ENCODE data around the gene LRCH3. TPM values are rescaled to one million over a fixed set of nuclear protein-coding genes. Genes with fewer than 3 reads are reported as not detected.
A peak's percentile ranks its signal among the peaks of the same experiment; 100 is the strongest.

The LRCH3 gene
- total RNA-seq, 1 donor = 149 TPM

DNA sequence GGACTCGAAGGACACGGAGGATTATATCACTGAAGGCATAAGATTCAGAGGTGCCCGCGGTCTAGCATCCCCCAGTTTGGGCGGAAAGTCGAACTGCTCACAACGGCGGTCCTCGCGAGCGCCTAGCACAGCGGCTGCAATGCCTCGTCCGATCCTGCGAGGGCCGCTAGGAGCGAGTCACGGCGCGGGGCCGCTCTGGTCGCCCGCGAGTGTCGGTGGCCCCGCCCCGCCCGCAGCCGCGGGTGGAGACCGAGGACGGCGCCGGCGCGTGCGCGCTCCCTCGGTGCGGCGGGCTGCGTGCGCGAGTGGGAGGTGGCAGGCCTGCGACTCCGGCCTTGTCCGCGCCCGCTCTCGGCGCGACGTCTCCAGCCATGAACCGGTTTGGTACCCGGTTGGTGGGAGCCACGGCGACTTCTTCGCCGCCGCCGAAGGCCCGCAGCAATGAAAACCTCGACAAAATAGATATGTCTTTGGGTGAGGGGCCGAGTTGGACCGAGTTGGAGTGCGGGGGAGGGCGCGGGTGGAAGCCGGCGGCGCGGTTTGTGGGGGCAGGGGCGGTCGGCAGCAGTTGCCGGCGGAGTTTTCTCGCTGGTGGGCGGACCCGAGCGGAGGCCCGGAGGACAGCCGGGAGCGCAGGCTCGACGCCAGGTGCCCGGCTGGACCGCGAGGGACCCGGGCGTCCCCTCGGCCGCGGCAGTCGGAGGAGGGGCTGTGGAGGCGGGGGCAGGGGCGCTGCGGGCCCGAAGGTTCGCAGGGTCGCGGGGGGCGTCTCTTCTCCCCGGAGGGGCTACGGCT, 41.3 kb upstream of the LRCH3 start, which contains the start of gene FYTTD1:
FYTTD1 (plus strand) TSS at position 283 of the 795 bp plus-strand sequence; CDS start at position 372, 89 bp downstream.
- DNase-seq (ENCODE audit: low read depth) = peak; percentile 87
- TF ChIP-seq, protein P1, sequence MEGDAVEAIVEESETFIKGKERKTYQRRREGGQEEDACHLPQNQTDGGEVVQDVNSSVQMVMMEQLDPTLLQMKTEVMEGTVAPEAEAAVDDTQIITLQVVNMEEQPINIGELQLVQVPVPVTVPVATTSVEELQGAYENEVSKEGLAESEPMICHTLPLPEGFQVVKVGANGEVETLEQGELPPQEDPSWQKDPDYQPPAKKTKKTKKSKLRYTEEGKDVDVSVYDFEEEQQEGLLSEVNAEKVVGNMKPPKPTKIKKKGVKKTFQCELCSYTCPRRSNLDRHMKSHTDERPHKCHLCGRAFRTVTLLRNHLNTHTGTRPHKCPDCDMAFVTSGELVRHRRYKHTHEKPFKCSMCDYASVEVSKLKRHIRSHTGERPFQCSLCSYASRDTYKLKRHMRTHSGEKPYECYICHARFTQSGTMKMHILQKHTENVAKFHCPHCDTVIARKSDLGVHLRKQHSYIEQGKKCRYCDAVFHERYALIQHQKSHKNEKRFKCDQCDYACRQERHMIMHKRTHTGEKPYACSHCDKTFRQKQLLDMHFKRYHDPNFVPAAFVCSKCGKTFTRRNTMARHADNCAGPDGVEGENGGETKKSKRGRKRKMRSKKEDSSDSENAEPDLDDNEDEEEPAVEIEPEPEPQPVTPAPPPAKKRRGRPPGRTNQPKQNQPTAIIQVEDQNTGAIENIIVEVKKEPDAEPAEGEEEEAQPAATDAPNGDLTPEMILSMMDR (IDR thresholded peaks at IDR 0.05; ENCODE audit: insufficient read depth, low read depth, low read length) = peak; percentile 37
- H3K4me3 ChIP-seq (ENCODE audit: low read depth, low read length) = peak within 1 kb of the TSS; percentile 90

DNA sequence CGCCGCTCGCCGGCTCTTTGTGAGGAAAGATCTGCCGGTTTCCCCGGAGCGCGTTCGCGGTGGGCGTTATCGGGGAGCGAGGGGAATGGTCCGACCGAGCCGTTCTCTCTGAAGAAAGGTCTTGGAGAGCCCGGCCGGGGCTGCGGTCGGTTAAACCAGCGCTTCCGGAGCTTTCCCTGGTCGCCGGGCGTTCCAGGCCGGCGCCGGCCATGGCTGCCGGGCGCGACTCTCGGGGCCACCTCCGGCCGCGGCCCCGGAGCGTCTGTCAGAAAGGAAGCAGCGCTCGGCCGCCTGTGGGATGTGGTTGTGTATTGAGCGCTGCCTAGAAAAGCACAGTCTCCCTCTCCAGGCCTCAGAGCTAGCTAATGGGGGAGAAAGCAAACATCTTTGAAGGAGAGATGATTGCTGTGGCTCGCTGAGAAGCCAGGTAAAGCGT, 40.6 kb upstream of the LRCH3 start:
- DNase-seq (ENCODE audit: low read depth) = peak; percentile 72
- TF ChIP-seq, protein P1 (IDR thresholded peaks at IDR 0.05; ENCODE audit: insufficient read depth, low read depth, low read length) = peak; percentile 7
- peak overlapping the region; percentile 90 for H3K4me3 ChIP-seq (ENCODE audit: low read depth, low read length)

DNA sequence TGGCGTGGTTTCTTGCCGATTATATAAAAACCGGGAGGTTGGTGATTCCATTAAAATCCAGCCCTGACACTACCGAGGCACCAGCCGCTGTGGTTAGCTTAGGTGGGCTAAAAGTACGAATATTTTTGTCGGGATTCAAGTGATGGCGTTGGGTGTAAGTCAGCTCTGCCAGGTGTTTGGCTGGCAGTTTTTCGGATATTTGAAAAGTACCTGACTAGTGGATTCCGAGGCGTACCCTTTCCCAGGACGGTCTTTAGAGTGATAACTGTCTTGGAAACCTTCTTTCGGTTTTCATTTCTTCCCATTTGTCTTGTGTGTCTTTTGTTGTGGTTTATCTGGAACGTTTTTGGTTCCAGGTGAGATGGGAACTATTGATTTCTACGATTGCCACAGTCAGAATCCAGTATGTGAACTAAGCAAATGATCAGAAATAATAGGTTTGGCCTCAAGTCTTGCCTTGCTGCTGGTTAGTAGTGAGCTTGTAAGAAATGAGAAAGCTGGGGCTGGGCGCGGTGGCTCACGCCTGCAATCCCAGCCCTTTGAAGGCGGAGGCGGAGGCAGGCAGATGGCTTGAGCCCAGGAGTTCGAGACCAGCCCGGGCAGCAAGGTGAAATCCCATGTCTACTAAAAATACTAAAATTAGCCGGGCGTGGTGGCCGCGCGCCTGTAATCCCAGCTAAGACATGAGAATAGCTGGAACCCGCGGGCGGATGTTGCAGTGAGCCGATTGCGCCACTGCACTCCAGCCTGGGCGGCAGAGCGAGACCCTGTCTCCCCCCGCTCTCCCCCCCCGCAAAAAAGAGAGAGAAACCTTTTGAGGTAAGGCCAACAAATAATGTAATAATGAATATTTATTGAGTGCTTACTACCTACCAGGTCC, 40.0 kb upstream of the LRCH3 start:
- peak; percentile 68 for DNase-seq (ENCODE audit: low read depth)
- TF ChIP-seq, protein P1 (IDR thresholded peaks at IDR 0.05; ENCODE audit: insufficient read depth, low read depth, low read length) = no peak
- peak overlapping the region; percentile 90 for H3K4me3 ChIP-seq (ENCODE audit: low read depth, low read length)

DNA sequence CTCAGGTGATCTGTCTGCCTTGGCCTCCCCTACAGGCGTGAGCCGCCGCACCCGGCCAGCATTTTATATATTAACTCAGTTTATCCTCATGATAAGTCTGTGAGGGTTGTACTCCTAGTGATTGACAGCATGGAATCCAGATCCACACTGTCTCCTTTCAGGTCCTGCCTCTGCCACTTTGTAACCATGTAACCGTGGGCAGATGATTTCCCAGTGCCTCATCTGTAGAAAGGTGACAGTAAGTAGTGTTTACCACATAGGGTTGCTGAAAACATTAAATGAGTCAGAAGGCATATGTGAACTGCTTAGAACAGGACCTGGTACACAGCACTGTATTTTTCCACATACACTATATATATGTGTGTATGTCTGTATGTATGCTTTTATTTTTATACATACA, 38.9 kb upstream of the LRCH3 start:
- TF ChIP-seq, protein P1 (IDR thresholded peaks at IDR 0.05; ENCODE audit: insufficient read depth, low read depth, low read length) = no peak
- peak overlapping the region; percentile 11 for H3K4me3 ChIP-seq (ENCODE audit: low read depth, low read length)
- no peak for DNase-seq (ENCODE audit: low read depth)

DNA sequence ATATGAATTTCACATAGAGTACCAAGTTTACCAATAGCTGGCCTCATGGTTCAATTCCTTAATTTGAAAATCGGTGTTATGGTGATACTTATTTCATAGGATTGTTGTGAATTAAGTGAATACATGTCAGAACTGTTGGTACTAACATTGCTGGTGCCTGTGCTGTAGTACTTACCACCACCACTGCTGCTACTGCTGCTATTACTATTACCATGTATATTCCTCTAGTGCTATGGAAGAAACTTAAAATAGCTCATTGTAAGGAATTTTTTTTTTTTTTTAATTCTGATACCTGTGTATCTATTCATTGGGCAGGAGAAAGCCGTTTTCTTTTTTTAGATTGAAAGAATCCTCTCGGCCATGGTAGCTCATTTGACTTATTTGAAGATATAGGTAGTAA, 37.8 kb upstream of the LRCH3 start:
- H3K4me3 ChIP-seq (ENCODE audit: low read depth, low read length) = no peak overlapping the region
- TF ChIP-seq, protein P1 (IDR thresholded peaks at IDR 0.05; ENCODE audit: insufficient read depth, low read depth, low read length) = peak; percentile 9
- no peak for DNase-seq (ENCODE audit: low read depth)

DNA sequence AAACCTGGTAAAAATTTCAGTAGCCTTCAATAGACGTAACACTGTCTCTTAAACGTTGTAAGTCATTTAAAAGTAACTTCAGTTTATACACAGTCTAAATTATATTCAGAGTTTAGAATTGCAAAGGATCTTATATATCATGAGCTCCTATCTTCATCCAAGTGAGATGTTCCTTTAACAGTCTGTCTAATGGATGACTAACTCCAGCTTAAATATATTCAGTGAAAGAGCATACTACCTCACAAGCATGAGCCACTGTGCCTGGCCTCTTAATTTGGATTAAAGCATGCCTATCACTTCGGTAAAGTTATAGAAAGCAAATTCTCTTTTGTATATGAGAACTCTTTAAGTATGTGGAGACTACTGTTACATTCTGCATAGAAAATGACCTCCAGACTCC, 34.4 kb upstream of the LRCH3 start:
- TF ChIP-seq, protein P1 (IDR thresholded peaks at IDR 0.05; ENCODE audit: insufficient read depth, low read depth, low read length) = no peak
- DNase-seq (ENCODE audit: low read depth) = no peak
- H3K4me3 ChIP-seq (ENCODE audit: low read depth, low read length) = no peak overlapping the region
